HG02798 (cell line): Measurements from ENCODE around the gene ESPN.
A peak's percentile ranks its signal among the peaks of the same experiment; 100 is the strongest.
"Not testable (repeated sequence)": the region's sequence is repeated elsewhere in the genome, so short reads cannot be mapped to it uniquely, and the experiment has no call there.

Experiments
- ATAC-seq: cut with Tn5 transposase; IDR thresholded peaks from one replicate; pipeline ENCODE4 v1.9.1; 2021; ENCODE audit warnings: mild to moderate bottlenecking; ENCODE audit not compliant: unreplicated experiment, poor library complexity

The ESPN gene

GRCh38 chr1:6426277-6426971 is 1.8 kb downstream of the ESPN start:
- no peak for ATAC-seq

GRCh38 chr1:6426972-6427350 is 2.4 kb downstream of the ESPN start:
- no peak for ATAC-seq

GRCh38 chr1:6427441-6428390 is 3.1 kb downstream of the ESPN start:
- ATAC-seq, result no peak

GRCh38 chr1:6428453-6428852 is 3.9 kb downstream of the ESPN start:
- ATAC-seq, result not testable (repeated sequence)

GRCh38 chr1:6429660-6430411 is 5.3 kb downstream of the ESPN start:
- ATAC-seq, result not testable (repeated sequence)

- not testable (repeated sequence) for ATAC-seq
Observed at GRCh38 chr1:6431645-6432579, 7.3 kb downstream of the ESPN start.

- ATAC-seq, result no peak
Observed at GRCh38 chr1:6434186-6434585, 9.6 kb downstream of the ESPN start.

GRCh38 chr1:6435129-6435528 is 10.6 kb downstream of the ESPN start:
- no peak for ATAC-seq

- no peak for ATAC-seq
Observed at GRCh38 chr1:6435547-6435946, 11.0 kb downstream of the ESPN start.

- ATAC-seq, result not testable (repeated sequence)
Observed at GRCh38 chr1:6436277-6436676, 11.7 kb downstream of the ESPN start.

GRCh38 chr1:6437012-6437700 is 12.6 kb downstream of the ESPN start:
- ATAC-seq, result not testable (repeated sequence)

- ATAC-seq, result peak; percentile 65
Observed at GRCh38 chr1:6438047-6438525, 13.5 kb downstream of the ESPN start.

GRCh38 chr1:6440198-6441126 is 15.9 kb downstream of the ESPN start:
- ATAC-seq, result no peak

- ATAC-seq, result no peak
Observed at GRCh38 chr1:6441586-6441985, 17.0 kb downstream of the ESPN start.

- no peak for ATAC-seq
Observed at GRCh38 chr1:6443339-6444115, 19.0 kb downstream of the ESPN start.

GRCh38 chr1:6444377-6444776 is 19.8 kb downstream of the ESPN start:
- no peak for ATAC-seq

- no peak for ATAC-seq
Observed at GRCh38 chr1:6445062-6445763, 20.6 kb downstream of the ESPN start.
